Neural crest cell (in vitro differentiated cells): ENCODE data around the gene LMBR1. TPM values are rescaled to one million over a fixed set of nuclear protein-coding genes. Genes with fewer than 3 reads are reported as not detected.

Experiments used
- DNase-seq: peaks from one replicate; pipeline ENCODE4 v3.0.0; 2021; ENCODE audit warnings: low read depth, mixed read lengths, low spot score
- H3K27ac Mint-ChIP-seq: one replicate; pipeline ENCODE4 v1.8.0; 2021; ENCODE audit warnings: mild to moderate bottlenecking, mixed read lengths; ENCODE audit not compliant: unreplicated experiment
- H3K27me3 Mint-ChIP-seq: 2 replicates; pipeline ENCODE4 v1.8.0; 2021; ENCODE audit warnings: low read depth, mild to moderate bottlenecking, mixed read lengths
- H3K36me3 Mint-ChIP-seq: 2 replicates; pipeline ENCODE4 v1.8.0; 2021; ENCODE audit warnings: low read depth, mild to moderate bottlenecking, mixed read lengths
- H3K4me1 Mint-ChIP-seq: 2 replicates; pipeline ENCODE4 v1.8.0; 2021; ENCODE audit warnings: mixed read lengths
- H3K4me3 Mint-ChIP-seq: one replicate; pipeline ENCODE4 v1.8.0; 2021; ENCODE audit warnings: mild to moderate bottlenecking, mixed read lengths
- H3K9me3 Mint-ChIP-seq: 2 replicates; pipeline ENCODE4 v1.8.0; 2021; ENCODE audit warnings: mixed read lengths
- CTCF ChIP-seq: fragments of 200-600 bp; sonication (generic); conservative IDR thresholded peaks from 2 replicates; pipeline ENCODE4 v1.5.0; 2021; ENCODE audit warnings: antibody characterized with exemption, mild to moderate bottlenecking
- total RNA-seq: library from RNA; stranded (reverse); gene quantifications from 2 replicates; pipeline ENCODE4 v1.2.1, GENCODE V29; 2021

The LMBR1 gene
- total RNA-seq, 1 donor from 2014 or later: 55.1 TPM

GRCh38 chr7:156677374-156678054, 215.5 kb downstream of the LMBR1 start:
- TF ChIP-seq CTCF: no peak
- Mint-ChIP-seq H3K4me1 (no peaks in the 10 kb centered on the region), H3K4me3 (no peak overlapping the region), H3K9me3 (no peaks in the 10 kb centered on the region), H3K27me3 (no peaks in the 10 kb centered on the region), H3K36me3 (peaks cover 5% of the 10 kb centered on the region), H3K27ac (no peak overlapping the region)
- DNase-seq: no peak

GRCh38 chr7:156676263-156676662, 216.7 kb downstream of the LMBR1 start:
- Mint-ChIP-seq H3K9me3 (no peaks in the 10 kb centered on the region), H3K4me3 (no peak overlapping the region), H3K27ac (no peak overlapping the region), H3K36me3 (peaks cover 5% of the 10 kb centered on the region), H3K27me3 (no peaks in the 10 kb centered on the region), H3K4me1 (no peaks in the 10 kb centered on the region)
- no peak for DNase-seq
- TF ChIP-seq CTCF: no peak

- no peaks in the 10 kb centered on the region for H3K27me3 Mint-ChIP-seq
- no peak for TF ChIP-seq CTCF
- peaks cover 5% of the 10 kb centered on the region for H3K36me3 Mint-ChIP-seq
- no peak overlapping the region for H3K4me3 Mint-ChIP-seq
- no peaks in the 10 kb centered on the region for H3K4me1 Mint-ChIP-seq
- no peak for DNase-seq
- no peaks in the 10 kb centered on the region for H3K9me3 Mint-ChIP-seq
- H3K27ac Mint-ChIP-seq: no peak overlapping the region
Observed at GRCh38 chr7:156675721-156676120, 217.3 kb downstream of the LMBR1 start.

GRCh38 chr7:156673902-156674301, 219.1 kb downstream of the LMBR1 start:
- no peak overlapping the region for H3K27ac Mint-ChIP-seq
- no peak for TF ChIP-seq CTCF
- H3K4me3 Mint-ChIP-seq: no peak overlapping the region
- no peaks in the 10 kb centered on the region for H3K4me1 Mint-ChIP-seq
- H3K36me3 Mint-ChIP-seq: peaks cover 3% of the 10 kb centered on the region
- no peaks in the 10 kb centered on the region for H3K9me3 Mint-ChIP-seq
- no peaks in the 10 kb centered on the region for H3K27me3 Mint-ChIP-seq
- DNase-seq: no peak

GRCh38 chr7:156673454-156673853, 219.5 kb downstream of the LMBR1 start:
- no peak overlapping the region for H3K27ac Mint-ChIP-seq
- no peak for TF ChIP-seq CTCF
- H3K27me3 Mint-ChIP-seq: no peaks in the 10 kb centered on the region
- H3K36me3 Mint-ChIP-seq: peaks cover 3% of the 10 kb centered on the region
- no peaks in the 10 kb centered on the region for H3K4me1 Mint-ChIP-seq
- H3K9me3 Mint-ChIP-seq: no peaks in the 10 kb centered on the region
- DNase-seq: no peak
- no peak overlapping the region for H3K4me3 Mint-ChIP-seq
